ENCODE measurements around the gene FERD3L.
"Not testable (repeated sequence)": the region's sequence is repeated elsewhere in the genome, so short reads cannot be mapped to it uniquely, and the experiment has no call there.

FERD3L gene

GRCh38 chr7:19144661-19145433 is at the start of gene FERD3L:
TSS of gene FERD3L (minus strand) at chr7:19145421. CDS start at chr7:19145362, 59 bp downstream.
- DNase-seq: no peak

GRCh38 chr7:19194417-19194816 is 49.2 kb upstream of the FERD3L start:
- not testable (repeated sequence) for DNase-seq

DNA sequence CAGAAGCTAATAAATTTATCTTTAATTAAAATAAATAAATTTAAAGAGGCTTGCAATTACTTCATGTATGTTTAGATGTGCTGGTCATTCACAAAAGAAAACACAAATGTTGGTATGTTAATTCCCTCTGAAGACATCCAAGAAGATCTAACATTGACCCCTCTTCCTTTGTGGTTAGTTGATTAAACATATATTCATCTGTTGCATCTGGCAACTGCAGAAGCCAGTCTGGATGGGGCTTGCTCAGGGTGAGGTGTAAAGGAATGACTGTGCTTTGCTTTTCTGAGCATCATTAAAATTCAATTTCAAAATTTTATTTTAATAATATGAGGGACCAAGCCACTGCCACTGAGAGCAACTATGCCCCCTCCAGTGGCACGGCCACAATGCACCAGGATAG is 36.4 kb upstream of the FERD3L start:
- DNase-seq: no peak

DNA sequence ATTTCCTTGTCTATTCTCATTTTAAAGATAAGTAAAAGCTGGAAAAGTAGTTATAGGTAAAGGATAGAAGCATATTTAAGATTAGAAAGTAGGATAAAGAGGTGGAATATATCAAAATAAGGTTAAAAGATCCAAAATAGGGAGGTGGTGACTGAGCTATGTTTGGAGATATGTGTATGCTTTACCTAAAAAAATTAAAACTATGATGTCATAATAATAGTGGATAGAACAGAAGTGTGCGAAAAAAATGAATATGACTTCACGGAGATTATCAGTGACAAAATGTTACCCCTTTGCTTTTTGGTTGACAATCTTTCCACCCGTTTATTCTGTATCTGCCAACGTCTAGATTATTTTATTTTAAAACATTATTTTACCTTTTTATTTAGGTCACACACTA is 33.4 kb upstream of the FERD3L start:
- DNase-seq: no peak

DNA sequence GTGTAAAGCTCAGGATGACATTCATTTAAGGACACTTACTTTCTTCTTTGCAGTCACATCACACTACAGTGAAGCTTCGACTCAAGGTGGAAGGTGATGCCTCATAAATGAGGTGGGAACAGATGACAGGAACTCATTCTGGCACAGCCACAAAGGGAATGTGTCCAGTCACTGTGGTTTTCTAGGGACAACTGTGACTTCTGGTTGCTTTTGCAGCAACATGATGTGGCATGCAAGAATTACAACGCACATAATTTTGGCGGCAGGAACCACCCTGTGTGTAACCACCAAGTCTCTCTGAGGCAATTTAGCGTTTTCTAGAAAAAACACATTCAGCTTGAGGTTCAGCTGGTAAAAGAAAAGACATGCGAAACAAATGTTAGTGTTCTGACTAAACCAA is 32.0 kb upstream of the FERD3L start:
- DNase-seq: no peak

GRCh38 chr7:19175241-19175640 is 30.0 kb upstream of the FERD3L start:
- no peak for DNase-seq

- DNase-seq: no peak
These were observed 16.4 kb upstream of the FERD3L start for GRCh38 chr7:19161671-19162070.

GRCh38 chr7:19146699-19147098 is 1.5 kb upstream of the FERD3L start:
- no peak for DNase-seq

DNA sequence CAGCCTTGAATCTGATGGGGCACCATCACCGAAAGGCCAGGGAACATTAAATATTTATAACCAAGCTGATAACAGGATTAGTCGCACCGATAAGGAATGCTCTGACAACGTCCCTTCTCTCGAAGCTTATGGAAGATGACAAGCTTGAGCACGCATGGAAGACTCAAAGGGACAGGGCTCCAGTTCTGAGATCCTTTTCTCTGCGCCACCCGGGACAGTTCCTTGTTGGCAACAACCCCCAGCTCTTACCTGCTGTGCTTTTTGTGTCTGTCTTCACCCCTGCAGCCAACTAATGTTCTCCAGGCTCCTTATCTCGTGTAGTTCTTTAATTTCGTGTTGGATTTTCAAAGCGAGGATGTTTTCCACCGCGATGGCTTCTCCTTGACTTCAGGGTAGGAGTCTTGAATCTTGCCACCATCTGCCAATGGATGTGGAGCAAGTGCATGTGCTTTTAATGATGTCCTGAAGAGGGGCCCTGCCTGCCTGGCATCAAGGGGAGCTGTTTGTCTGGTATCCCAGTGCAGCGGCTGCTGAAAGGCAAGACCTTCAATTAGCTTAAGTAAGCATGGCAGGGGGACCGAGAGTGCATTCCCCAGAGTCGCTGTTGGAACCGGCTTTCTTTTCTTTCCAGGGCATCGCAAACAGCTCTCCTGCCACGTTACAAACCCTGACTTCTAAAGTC is 354 bp upstream of the FERD3L start:
- no peak for DNase-seq

DNA sequence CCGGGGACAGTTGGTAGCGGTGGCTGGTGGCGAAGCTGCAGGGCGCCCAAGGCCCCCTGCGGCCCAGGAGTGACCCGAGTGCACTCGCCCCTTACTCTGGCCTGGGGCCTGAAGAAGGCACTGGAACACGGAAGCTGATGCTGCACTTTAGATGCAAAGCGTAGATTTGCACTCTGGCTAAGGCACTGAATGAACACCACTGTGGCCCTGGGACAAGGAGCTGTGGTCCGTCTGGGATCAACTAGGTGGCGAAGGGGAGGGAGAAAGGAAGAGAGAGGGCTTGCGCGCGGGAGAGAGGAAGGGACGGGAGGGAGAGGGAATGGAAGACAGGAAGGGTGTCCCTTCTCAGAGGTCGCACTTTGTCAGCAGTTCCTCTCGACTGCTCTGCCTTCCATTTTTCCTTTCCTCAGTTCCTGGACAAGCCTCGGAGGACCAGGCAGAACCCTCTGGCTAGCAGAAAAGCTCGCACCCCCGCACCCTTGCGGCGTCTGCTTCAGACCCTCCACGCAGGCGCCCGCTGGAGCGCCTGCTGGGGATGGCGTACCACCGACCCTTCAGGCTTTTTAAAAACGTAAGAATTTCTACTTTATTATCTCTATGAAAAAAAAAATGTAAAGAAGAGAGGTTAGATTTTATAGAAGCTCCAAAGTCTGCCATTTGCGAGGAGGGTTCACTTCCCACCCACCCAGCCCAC is 1.2 kb downstream of the FERD3L start:
- DNase-seq: no peak

- DNase-seq: no peak
These were observed 5.4 kb downstream of the FERD3L start for GRCh38 chr7:19139706-19140327.

DNA sequence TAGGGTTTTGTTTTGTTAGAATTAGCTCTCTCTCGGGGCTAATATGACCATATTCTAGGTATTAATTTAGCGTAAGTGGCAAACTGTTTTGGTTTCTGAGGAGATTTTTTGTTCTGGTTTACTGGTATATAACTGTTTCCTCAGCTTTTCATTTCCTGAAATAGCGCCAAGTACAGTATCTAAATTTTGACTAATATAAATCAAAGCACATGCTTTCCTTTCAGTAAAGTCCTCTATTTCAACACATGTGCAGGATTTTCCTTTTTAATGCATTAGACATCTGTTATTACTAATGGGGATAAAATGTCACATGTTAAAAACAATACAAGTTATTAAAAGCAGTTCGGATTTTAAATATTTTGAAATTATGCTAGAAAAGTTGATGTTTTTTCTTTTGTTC is 11.3 kb downstream of the FERD3L start:
- no peak for DNase-seq

GRCh38 chr7:19133390-19133789 is 11.8 kb downstream of the FERD3L start:
- DNase-seq: no peak

GRCh38 chr7:19128856-19129255 is 16.4 kb downstream of the FERD3L start:
- no peak for DNase-seq

DNA sequence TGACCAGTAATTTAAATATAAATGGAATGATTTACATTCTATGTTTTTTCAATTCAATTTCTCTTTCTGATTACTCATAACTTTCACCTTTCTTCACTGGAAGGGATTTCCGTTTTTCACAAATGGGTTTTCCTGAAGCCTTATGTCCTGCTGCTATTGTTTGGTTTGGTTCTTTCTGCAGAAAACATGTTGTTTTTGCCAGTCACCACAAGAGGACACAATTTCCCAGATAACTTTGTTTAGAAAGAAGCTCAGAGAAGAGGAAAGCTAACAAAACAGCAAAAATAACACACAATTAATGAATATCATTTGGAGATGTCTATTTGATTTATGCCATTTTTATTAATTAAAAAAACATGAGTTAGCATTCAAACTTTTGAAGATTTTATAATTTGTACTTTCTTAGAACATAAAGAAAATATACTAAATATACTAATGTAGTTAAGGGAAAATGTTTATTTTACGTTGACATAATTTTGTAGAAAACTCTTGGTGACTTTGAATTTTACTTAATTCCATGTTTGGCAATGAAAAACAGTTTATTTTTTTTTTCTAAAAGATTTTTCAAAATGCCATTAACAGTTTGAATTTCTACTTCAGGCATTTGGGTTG is 23.1 kb downstream of the FERD3L start:
- no peak for DNase-seq

DNA sequence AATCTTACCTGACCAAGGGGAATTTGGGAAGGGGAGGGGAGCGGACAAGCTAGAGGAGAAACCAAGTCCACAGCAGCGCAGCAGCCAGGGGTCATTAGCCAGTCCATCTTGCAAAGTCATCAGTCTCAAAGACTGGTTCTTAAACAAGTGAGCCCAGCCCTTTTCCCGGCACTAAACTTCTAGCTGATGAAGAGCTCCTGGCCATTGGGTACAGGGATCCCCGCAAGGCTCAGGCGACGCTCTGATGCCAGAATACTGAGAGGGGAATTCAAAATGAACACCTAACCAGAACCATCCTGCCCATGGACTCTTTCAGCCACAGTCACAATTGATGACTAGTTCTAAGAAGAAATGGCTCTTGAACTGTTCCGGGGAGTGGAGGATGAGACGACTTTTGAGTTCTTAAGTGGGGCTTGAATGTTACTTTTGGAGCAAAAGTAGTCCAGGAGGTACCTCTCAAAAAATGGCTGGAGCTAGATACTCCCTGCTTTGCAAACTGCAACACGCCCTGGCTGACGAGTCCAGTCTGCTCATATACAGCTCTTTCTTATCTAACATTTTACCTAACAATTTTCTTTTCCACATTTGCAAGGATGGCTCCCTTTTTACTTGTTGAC is 25.2 kb downstream of the FERD3L start:
- no peak for DNase-seq

- DNase-seq: no peak
These were observed 25.8 kb downstream of the FERD3L start for GRCh38 chr7:19119372-19119771.

GRCh38 chr7:19118636-19119371 is 26.4 kb downstream of the FERD3L start:
- no peak for DNase-seq

GRCh38 chr7:19117870-19118608 is 27.2 kb downstream of the FERD3L start:
- no peak for DNase-seq

- DNase-seq: peak in 1 of 2 donors; percentile 9
These were observed 27.9 kb downstream of the FERD3L start, which contains the start of gene TWIST1 for GRCh38 chr7:19117091-19117869. TSS of gene TWIST1 (minus strand) at chr7:19117636. CDS start at chr7:19117321, 315 bp downstream.
